GM12874 (cell line): ENCODE data around the gene OGDHL.

Source experiments
- TF ChIP-seq, protein P1 (sequence below): IDR thresholded peaks from 2 replicates; pipeline ENCODE4 v1.5.1; 2011; ENCODE audit warnings: low read depth, mild to moderate bottlenecking, control low read depth, low read length, moderate library complexity; ENCODE audit not compliant: insufficient read depth

The OGDHL gene

GRCh38 chr10:49711481-49711880 is 50.6 kb downstream of the OGDHL start:
- TF ChIP-seq, protein P1, sequence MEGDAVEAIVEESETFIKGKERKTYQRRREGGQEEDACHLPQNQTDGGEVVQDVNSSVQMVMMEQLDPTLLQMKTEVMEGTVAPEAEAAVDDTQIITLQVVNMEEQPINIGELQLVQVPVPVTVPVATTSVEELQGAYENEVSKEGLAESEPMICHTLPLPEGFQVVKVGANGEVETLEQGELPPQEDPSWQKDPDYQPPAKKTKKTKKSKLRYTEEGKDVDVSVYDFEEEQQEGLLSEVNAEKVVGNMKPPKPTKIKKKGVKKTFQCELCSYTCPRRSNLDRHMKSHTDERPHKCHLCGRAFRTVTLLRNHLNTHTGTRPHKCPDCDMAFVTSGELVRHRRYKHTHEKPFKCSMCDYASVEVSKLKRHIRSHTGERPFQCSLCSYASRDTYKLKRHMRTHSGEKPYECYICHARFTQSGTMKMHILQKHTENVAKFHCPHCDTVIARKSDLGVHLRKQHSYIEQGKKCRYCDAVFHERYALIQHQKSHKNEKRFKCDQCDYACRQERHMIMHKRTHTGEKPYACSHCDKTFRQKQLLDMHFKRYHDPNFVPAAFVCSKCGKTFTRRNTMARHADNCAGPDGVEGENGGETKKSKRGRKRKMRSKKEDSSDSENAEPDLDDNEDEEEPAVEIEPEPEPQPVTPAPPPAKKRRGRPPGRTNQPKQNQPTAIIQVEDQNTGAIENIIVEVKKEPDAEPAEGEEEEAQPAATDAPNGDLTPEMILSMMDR: no peak

GRCh38 chr10:49710966-49711365 is 51.2 kb downstream of the OGDHL start:
- TF ChIP-seq, protein P1: no peak

DNA sequence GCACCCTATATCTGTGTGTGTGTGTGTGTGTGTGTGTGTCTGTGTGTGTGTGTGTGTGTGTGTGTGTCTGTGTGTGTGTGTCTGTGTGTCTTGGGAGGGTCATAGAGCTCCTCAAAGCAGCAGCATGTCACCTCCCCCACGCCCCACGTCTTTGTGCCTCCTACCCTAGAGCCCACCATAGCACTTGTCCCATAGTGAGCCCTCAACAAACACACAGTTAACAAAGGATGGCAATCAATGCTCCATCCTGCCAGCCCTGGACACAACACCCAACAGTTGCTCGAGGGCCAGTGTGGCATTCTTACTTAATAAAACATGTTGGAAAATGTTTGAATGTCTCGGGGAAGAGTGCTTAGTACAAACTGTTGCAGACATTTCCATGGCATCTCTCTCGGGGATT is 52.2 kb downstream of the OGDHL start:
- TF ChIP-seq, protein P1: no peak

GRCh38 chr10:49707585-49707984 is 54.5 kb downstream of the OGDHL start:
- TF ChIP-seq, protein P1: no peak

DNA sequence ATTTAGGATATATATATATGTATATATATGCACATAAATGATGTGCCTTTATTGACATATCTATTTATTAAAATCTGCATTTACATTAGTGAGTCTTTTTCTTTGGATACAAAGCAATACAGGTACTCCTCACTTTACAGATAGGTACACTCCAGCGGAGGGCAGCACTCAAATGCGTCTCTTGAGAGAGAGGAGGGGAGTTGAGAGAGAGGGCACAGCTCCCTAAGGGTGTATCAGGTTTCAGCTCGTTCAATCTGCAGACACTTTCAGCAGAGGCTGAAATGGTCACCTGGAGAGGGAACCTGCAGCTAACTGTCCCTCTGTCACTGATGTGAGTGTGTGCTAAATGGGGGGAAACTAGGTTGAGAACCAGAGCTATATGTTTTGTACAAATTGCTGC is 61.1 kb downstream of the OGDHL start:
- TF ChIP-seq, protein P1: no peak

GRCh38 chr10:49700211-49700610 is 61.9 kb downstream of the OGDHL start:
- TF ChIP-seq, protein P1: no peak

DNA sequence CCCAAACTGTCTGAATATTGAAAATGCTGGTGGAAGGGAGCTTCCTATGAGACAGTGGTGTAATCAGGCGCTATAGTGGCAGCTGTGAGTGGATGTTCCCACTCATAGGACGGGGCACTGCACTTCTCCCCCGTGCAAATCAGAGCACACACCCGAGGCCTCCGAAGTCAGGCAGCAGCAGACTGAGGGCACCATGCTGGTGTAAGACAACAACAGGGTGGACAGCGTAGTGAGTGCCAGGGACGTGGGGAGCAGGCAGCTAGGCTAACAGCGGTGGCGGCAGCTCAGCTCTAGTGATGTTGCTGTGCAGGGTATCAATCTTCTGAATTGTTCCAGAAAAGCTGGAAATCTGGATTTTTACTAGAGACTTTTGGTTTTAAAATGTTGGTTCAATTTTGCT is 63.4 kb downstream of the OGDHL start:
- TF ChIP-seq, protein P1: no peak

- TF ChIP-seq, protein P1: no peak
These were observed 65.8 kb downstream of the OGDHL start for GRCh38 chr10:49696311-49696710.
